Measurements from ENCODE around the gene CPO. TPM values are rescaled to one million over a fixed set of nuclear protein-coding genes. Genes with fewer than 3 reads are reported as not detected.
A peak's percentile ranks its signal among the peaks of the same experiment; 100 is the strongest.

Gene CPO
- total RNA-seq, 1 donor from 2014 or later: not detected

DNA sequence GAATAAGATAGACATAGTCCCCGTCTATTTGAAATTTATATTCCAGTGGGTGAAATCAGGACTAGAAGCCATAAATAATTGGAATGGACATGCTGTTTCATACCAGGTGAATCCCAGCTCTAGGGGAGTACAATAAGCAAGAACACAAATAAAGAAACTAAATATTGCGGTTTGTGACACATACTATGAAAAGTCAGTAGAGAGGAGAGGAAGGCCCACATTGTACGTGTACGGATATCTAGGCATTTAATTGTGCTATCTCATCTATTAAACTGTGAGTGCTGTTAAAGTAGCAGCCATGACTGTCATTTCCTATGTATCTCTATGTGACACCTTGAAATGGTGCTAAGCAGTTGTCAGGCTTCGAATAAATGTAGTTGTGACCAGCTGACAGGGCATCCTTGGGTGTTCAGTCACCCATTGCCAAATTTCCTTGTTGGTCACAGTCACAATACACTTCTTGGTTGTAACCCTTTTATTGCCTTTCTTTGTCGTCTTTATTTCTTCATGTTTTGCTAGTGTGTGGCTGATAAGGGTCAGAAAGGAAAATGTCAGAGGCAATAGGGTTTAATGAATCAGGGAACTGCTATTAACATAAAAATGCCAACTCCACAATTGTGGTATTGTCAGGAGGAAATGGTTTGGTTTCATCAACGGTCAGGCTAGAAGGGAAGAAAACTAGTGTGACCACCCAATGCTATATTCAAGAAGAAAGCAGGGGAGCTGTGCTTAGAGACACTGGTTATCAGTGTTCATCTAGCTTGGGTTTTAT is 31.5 kb downstream of the CPO start:
- intact Hi-C loops (cut with DNase I): no loop called here
- DNase-seq: no peak
- ATAC-seq (ENCODE audit: poor library complexity): peak; percentile 34

DNA sequence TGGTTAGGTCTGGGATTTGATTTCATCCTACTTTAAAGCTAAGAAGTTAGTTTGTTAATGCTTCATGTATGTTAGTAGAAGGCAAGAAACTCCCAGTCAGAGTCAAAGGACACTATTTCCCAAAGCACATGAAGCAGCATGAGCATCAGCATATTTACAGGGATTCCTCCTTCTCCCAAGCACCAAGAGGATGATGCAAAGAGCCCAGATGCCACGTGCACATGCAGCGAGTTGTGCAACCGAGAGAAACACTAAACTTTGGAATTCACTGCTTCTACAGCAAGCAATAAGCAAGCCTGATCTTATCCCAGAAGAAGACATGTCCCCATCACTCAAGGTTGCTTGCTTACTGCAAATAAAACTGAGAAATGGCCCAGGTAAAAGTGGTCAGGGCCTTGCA is 32.5 kb downstream of the CPO start:
- intact Hi-C loops (cut with DNase I): no loop called here
- DNase-seq (peak; percentile 47), ATAC-seq (ENCODE audit: poor library complexity) (peak; percentile 48)

DNA sequence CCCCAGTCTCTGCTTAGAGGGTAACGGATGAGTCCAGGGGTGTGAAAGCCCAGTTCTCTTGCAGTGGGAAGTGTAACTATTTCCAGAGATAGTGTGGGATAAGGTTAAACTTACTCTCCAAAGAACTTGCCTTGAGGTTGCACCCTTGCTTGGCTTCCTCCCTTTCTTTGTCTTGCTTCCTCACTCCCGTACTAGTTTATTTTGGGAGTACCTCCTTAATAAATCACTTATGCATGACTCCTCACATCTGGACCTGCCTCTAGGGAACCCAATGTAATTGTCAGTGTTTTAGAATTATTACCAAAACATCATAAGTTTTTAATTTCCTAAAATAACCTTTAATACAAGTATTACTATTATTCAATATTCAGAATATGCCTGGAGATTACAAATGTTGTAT is 35.2 kb downstream of the CPO start:
- intact Hi-C loops (cut with DNase I): no loop called here
- DNase-seq (no peak), ATAC-seq (ENCODE audit: poor library complexity) (no peak)

DNA sequence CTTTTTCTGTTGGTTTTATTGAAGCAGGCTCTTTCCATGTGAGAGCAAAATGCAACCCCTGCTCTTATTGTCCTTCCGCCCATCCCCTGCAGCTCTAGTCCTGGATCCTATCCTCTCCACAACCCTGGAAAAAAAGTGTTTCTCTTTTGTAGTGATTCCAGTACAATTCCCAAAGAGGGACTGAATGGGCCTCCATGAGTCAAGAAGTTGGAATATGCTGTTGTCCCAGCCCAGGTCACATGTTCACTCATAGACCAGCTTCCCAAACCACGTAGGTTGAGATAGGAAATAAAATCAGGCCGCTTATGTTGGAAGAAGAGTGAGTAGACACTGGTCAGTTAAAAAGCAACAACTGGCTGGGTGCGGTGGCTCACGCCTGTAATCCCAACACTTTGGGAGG is 39.4 kb downstream of the CPO start:
- ATAC-seq (ENCODE audit: poor library complexity) (no peak), DNase-seq (no peak)
- intact Hi-C loops (cut with DNase I): loop anchor here (5.0 kb wide), 1 partner anchor 176 kb away; no protein-coding TSS in a partner anchor

DNA sequence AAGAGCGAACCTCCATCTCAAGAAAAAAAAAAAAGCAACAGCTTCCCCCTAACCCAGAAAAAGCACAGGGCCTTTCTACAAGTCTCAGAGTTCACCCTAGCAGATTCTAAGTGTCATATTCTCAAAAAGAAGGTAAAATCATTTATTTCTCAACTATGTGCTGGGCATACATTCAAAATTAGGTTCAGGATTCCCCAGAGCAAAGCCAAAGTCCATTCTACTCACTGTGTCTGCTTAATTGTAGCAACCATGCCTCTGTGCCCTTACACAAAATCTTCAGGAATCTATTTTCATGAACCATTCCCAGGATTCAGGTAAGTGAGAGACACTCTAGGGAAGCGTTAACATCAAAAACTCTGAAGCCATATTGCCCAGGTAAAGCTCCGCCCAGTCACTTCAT is 40.0 kb downstream of the CPO start:
- DNase-seq (no peak), ATAC-seq (ENCODE audit: poor library complexity) (no peak)
- intact Hi-C loops (cut with DNase I): loop anchor here (5.0 kb wide), 1 partner anchor 177 kb away; no protein-coding TSS in a partner anchor

DNA sequence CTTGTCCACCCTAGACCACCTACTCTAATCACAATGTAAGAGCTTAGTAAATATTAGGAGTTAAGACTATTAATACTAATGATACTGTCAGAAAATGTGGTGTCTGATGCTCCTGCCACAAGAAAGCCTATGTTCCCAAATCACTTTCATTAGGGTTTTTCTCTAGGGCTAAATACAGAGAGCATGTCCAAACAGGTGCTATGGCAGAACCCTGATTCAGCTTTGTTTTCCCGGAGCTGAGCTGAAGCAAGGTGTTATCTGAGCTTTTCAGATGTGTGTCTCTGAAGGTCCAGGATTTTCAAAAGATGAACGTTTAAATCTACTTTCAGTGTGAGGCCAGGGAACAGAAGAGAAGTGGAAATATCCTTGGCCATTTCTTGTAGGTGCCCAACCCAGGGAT is 40.6 kb downstream of the CPO start:
- DNase-seq (no peak), ATAC-seq (ENCODE audit: poor library complexity) (no peak)
- intact Hi-C loops (cut with DNase I): loop anchor here (5.0 to 10.0 kb wide), 2 partner anchors 178 to 185 kb away; partner anchors contain the start of gene KLF7

DNA sequence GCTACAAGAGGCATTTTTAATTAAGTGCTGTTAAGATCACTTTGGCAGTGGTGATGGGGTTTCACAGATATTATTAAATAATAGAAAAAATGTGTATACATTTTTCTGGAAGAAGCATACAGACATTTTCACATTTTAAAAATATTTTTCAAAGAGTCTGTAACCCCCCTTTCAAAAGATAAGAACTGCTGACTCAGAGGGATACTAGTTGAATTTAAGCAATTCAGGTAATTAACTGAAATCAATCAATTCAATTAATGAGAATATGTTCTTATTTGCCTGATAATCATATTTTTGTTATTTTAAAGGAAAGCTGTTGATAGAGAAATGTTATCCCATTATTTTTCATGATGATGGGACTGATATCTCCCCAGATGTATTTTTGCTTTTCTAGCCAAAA is 41.1 kb downstream of the CPO start:
- intact Hi-C loops (cut with DNase I): loop anchor here (10.0 kb wide), 1 partner anchor 184 kb away; the partner anchor contains the start of gene KLF7
- ATAC-seq (ENCODE audit: poor library complexity) (no peak), DNase-seq (no peak)

DNA sequence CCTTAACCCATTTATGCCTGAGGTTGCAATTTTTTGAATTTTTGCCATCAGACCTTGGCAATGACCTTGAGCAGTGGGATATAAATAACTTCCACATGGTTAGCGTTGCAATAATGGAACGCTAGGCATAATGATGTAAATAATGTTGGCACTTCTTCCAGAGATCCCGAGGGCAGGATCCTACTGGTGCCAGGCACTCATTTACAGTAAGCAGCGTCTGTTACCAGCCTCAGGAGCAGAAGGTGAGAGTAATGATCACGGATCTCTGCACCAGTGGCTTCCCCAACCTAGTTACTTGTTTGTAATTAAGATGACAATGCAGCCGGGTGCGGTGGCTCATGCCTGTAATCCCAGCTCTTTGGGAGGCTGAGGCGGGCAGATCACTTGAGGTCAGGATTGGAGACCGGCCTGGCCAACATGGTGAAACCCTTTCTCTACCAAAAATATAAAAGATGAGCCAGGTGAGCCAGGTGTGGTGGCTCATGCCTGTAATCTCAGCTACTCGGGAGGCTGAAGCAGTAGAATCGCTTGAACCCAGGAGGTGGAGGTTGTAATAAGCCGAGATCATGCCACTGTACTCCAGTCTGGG is 41.9 kb downstream of the CPO start:
- intact Hi-C loops (cut with DNase I): loop anchor here (10.0 kb wide), 1 partner anchor 184 kb away; the partner anchor contains the start of gene KLF7
- DNase-seq: no peak
- ATAC-seq (ENCODE audit: poor library complexity): peak; percentile 42

DNA sequence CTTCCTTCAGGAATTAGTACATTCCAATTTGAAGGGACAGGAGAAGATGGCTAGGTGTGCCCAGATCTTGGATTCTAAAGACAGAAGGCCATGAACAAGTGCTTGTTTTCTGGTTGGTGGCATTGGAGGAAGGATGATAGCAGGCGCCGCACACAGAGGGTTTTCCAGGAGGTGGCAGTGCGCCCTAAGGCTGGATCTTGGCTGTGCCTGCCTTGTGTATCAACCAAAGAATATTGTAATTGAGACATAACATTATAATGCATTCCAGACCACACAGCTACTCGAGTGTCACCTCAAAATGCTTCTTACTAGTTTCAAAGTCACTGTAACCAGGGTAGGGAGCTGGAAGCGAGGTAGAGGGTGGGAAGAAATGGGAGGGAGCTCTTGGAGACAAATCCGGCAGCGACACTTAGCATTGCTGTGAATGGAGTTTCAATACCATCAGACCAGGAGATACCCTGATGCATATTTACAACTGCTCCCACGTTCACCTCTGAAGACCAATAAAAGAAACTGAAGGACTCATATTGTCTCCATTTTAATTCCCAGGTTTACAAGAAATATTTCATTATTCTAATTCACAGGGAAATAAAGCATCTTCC is 42.5 kb downstream of the CPO start:
- peak; percentile 84 for DNase-seq
- intact Hi-C loops (cut with DNase I): loop anchor here (2.0 to 10.0 kb wide), 2 partner anchors 183 to 491 kb away; partner anchors contain the start of gene KLF7
- ATAC-seq (ENCODE audit: poor library complexity): peak; percentile 93

DNA sequence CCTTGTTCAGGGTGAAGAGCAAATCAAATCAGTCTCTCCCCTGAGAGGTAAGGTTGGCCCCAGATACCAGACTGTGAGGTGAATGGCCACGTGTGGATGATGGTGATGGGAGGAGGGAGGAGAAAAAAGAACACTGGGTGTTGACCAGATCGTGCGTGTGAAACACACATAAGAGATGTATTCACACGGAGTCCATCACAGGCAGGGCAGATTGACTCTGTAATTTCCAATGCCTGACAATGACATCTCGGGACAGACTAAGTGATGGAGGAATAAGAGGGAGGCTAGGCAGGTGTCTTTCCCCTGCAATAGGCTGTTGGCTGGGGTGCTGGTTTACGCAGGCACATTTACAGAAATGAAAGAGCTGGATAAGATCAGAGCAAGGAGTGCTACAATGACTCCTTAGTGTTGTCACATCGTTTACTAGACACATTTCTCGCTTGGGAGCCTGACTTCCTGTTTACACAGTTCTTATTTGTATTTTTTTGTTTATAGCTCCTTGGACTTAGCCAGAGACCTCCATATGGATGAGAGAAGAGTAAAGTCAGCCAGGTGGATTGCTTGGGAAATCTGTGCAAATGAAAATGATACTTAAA is 43.1 kb downstream of the CPO start:
- intact Hi-C loops (cut with DNase I): loop anchor here (2.0 to 10.0 kb wide), 2 partner anchors 182 to 490 kb away; partner anchors contain the start of gene KLF7
- DNase-seq: no peak
- ATAC-seq (ENCODE audit: poor library complexity): peak; percentile 7

DNA sequence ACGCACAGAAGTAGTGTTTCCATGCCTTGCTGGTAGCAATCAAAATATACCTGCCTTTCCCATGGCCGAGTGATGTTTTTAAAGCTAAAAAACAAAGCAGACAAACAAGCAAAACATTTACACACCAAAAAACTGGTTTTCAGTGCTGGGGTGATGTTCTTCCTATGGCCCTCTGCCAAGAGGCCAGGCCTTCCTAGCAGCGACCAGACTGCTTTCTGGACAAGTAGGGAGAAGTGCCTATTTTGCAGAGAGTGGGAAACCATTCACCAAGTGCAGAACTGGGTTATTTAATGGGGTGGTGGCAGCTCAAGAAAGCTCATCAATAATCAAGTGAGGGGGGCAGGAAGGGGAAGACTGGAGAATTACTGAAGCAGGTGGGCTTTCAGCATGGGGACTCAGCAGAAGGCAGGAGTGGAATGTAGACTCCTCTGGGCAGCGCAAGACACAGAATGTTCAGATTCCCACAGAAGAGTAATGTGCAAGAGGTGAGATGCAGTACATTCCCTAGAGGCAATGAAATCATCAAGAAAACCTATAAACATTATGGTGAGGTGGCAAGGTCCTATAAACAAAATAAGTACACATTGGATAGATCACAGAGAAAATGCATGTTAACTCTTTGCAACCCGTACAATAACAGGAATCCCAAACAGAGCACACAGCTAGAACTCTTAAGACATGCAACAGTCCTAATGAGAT is 44.0 kb downstream of the CPO start:
- no peak for ATAC-seq (ENCODE audit: poor library complexity)
- DNase-seq: no peak
- intact Hi-C loops (cut with DNase I): loop anchor here (2.0 to 10.0 kb wide), 2 partner anchors 181 to 489 kb away; partner anchors contain the start of gene KLF7

DNA sequence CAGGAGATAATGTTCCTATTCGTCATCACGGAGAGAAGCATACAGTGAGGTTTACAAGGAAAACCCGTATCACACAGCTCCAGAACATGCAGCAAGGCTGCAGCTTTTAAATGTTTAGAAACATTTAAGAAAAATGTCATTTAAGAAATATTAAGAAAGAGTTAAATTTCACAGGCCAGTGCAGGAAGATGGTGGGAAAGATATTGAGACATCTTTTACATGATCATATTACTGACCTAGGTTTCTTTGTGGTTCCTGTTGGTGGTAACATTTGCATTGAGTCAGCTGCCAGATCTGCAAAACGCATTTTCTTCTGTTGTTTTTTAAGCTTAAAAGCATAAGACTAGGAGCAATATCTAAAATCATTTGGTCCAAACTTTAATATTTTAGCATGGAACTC is 44.9 kb downstream of the CPO start:
- intact Hi-C loops (cut with DNase I): loop anchor here (10.0 kb wide), 1 partner anchor 181 kb away; the partner anchor contains the start of gene KLF7
- ATAC-seq (ENCODE audit: poor library complexity): no peak
- DNase-seq: no peak

DNA sequence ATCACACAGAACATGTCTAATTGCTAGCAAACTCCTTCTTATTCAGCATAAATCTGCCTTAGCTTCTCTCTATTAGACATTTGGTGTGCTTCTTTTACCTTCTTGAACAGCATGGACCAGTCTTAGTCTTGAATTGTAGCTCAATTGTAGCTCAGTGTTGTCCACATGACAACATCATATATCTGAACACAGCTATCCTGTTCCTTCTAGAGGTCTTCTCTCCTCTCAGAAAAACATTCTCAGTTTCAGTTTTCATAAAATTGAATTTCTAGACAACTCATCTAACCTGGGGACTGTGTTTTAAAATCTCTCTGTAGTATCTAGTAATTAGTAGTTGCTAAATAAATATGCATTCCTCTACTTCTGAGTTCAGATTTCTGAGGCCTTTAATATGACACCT is 47.6 kb downstream of the CPO start:
- ATAC-seq (ENCODE audit: poor library complexity): no peak
- DNase-seq: no peak
- intact Hi-C loops (cut with DNase I): loop anchor here (10.0 kb wide), 1 partner anchor 178 kb away; the partner anchor contains the start of gene KLF7

DNA sequence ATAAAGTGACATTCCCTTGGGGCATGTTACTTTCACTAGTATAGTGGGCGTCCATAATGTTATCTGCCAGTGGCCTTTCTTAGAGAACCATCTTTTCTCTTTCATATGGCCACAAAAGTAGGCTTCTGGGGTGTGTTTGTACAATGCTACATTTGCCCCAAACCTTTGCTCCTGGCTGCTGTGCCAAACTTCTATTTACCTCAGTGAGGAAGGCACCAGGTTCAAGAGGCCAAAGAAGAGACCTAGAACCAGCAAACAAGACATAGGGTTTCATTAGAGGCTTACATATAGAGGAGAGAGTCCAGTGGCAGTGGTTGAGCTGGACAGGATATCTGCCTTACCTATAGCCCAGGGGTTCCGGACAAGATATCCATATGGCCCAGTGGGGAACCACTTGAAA is 48.5 kb downstream of the CPO start:
- ATAC-seq (ENCODE audit: poor library complexity): no peak
- DNase-seq: no peak
- intact Hi-C loops (cut with DNase I): loop anchor here (10.0 kb wide), 1 partner anchor 177 kb away; the partner anchor contains the start of gene KLF7

DNA sequence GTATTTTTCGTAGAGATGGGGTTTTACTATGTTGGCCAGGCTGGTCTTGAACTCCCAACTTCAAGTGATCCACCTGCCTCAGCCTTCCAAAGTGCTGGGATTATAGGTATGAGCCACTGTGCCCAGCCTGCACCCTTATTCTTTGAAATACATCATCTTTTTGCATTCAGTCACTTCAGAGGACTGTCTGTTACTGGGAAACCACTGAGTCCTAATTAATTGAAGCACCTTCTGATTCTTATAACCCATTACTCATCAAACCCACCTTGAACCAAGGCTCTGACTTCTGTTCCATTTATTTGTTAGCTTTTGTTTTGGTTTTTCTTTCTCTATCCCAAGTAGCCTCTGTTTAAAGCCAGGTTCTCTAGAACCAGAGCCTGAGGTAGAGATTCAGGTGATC is 49.6 kb downstream of the CPO start:
- intact Hi-C loops (cut with DNase I): loop anchor here (10.0 kb wide), 1 partner anchor 176 kb away; the partner anchor contains the start of gene KLF7

DNA sequence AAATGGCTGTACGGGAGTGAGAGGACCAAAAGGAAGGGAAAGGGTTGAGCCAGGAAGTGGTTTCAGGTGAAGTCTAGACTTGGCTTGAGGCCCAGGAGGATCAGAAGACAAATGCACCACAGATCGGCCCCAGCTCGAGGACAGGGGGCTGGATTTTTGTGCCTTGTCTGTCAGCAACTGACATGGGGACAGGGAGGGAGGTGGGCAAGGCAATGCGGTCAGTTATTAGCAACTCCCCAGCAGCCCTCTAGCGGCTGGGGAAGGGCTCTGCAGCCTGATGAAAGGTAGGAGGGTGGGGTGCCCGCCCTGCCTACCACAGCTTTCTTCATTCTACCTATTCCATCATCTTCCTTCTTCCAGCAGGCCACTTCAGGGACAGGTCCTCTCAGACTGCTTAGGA is 50.0 kb downstream of the CPO start:
- DNase-seq (peak; percentile 50), ATAC-seq (ENCODE audit: poor library complexity) (peak; percentile 94)
- intact Hi-C loops (cut with DNase I): loop anchor here (10.0 kb wide), 1 partner anchor 175 kb away; the partner anchor contains the start of gene KLF7

More for the DNA sequence above, 49.6 kb downstream of the CPO start:
- DNase-seq (no peak), ATAC-seq (ENCODE audit: poor library complexity) (no peak)

DNA sequence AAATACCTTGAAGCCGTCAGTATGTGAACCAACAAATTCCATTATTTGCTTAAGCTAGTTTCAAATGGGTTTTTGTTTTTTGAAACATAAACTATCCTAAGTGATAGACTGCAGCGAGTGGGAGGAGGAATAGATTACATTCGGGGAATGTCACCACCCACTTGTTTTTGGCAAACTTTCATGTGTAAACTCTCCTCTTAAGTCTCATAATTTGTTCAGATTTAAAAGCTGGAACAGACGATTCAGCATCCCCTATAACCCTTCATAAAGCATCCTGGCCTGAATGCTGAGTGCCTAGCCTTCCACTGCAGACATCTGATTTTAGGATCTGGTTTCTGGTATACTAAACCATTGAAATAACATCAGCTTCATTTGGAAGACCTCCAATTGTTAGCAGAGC is 51.0 kb downstream of the CPO start:
- ATAC-seq (ENCODE audit: poor library complexity): no peak
- intact Hi-C loops (cut with DNase I): no loop called here
- DNase-seq: no peak

DNA sequence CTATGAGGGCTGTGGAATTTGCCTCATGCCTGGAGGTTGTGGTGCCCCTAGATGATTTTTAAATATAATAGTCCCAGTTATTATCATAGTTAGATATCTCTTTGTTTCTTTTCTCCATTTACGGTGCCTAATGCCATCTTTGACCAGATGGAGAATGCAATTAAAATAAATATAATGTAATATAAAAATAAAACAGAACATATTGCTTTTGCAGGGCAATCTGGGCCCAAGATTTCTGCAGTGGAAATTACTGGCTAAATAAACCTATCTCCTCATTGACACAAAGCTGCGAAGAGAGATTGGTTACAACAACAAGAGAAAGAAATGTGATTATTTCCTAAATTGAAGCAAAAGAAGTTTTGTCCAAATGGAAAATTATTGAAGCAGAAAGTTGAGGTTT is 51.8 kb downstream of the CPO start:
- ATAC-seq (ENCODE audit: poor library complexity) (no peak), DNase-seq (no peak)
- intact Hi-C loops (cut with DNase I): no loop called here

All from Right ventricle myocardium superior (tissue), 1 donor.